ENCODE data around the gene FOXS1.

FOXS1 gene

GRCh38 chr20:31862506-31862905, 17.1 kb upstream of the FOXS1 start:
- intact Hi-C loops (cut with DNase I) = no loop called here

GRCh38 chr20:31862157-31862470, 16.7 kb upstream of the FOXS1 start:
- intact Hi-C loops (cut with DNase I) = no loop called here

More at GRCh38 chr20:31862506-31862905, 17.1 kb upstream of the FOXS1 start:
- DNase-seq = peak in 6 of 42 donors; percentile 8 to 38 (median 27)

GRCh38 chr20:31861385-31862156, 16.2 kb upstream of the FOXS1 start:
- intact Hi-C loops (cut with DNase I) = no loop called here
- DNase-seq = peak in 41 of 42 donors; percentile 22 to 86 (median 69)

More at GRCh38 chr20:31862157-31862470, 16.7 kb upstream of the FOXS1 start:
- peak in 2 of 42 donors; percentile 24 to 35 for DNase-seq

- intact Hi-C loops (cut with DNase I) = no loop called here
Measured at GRCh38 chr20:31861135-31861384, 15.7 kb upstream of the FOXS1 start.

GRCh38 chr20:31860390-31861134, 15.2 kb upstream of the FOXS1 start:
- peak in 8 of 42 donors; percentile 10 to 40 (median 26) for DNase-seq
- intact Hi-C loops (cut with DNase I) = no loop called here

More at GRCh38 chr20:31861135-31861384, 15.7 kb upstream of the FOXS1 start:
- DNase-seq = peak in 2 of 42 donors; percentile 10 to 34

GRCh38 chr20:31859998-31860380, 14.6 kb upstream of the FOXS1 start:
- DNase-seq = peak in 7 of 42 donors; percentile 1 to 28 (median 7)
- intact Hi-C loops (cut with DNase I) = no loop called here

- peak in 6 of 42 donors; percentile 4 to 41 (median 16) for DNase-seq
- intact Hi-C loops (cut with DNase I) = no loop called here
Measured at GRCh38 chr20:31859266-31859997, 14.0 kb upstream of the FOXS1 start.

- no peak for DNase-seq
- intact Hi-C loops (cut with DNase I) = no loop called here
Measured at GRCh38 chr20:31858760-31859083, 13.3 kb upstream of the FOXS1 start.

- intact Hi-C loops (cut with DNase I) = no loop called here
- DNase-seq = peak in 2 of 42 donors; percentile 4 to 8
Measured at GRCh38 chr20:31857861-31858759, 12.7 kb upstream of the FOXS1 start.

- intact Hi-C loops (cut with DNase I) = no loop called here
- DNase-seq = no peak
Measured at GRCh38 chr20:31856516-31856915, 11.1 kb upstream of the FOXS1 start.

GRCh38 chr20:31853481-31853880, 8.1 kb upstream of the FOXS1 start:
- intact Hi-C loops (cut with DNase I) = loop anchor here (2.0 kb wide), 1 partner anchor 99 kb away; the partner anchor contains the start of gene PDRG1
- DNase-seq = no peak

GRCh38 chr20:31851240-31851955, 6.0 kb upstream of the FOXS1 start:
- no peak for DNase-seq
- intact Hi-C loops (cut with DNase I) = no loop called here

GRCh38 chr20:31849306-31849930, 4.0 kb upstream of the FOXS1 start:
- peak in 4 of 42 donors; percentile 22 to 37 (median 35) for DNase-seq
- intact Hi-C loops (cut with DNase I) = no loop called here

- intact Hi-C loops (cut with DNase I) = no loop called here
- no peak for DNase-seq
Measured at GRCh38 chr20:31848088-31848999, 2.9 kb upstream of the FOXS1 start.

- intact Hi-C loops (cut with DNase I) = no loop called here
Measured at GRCh38 chr20:31846793-31847138, 1.4 kb upstream of the FOXS1 start.

GRCh38 chr20:31844737-31845299, 586 bp downstream of the FOXS1 start:
- intact Hi-C loops (cut with DNase I) = no loop called here
- DNase-seq = no peak

More at GRCh38 chr20:31846793-31847138, 1.4 kb upstream of the FOXS1 start:
- DNase-seq = no peak

- no peak for DNase-seq
- intact Hi-C loops (cut with DNase I) = no loop called here
Measured at GRCh38 chr20:31843881-31844280, 1.5 kb downstream of the FOXS1 start.
